Measurements from ENCODE around the gene INPP4B. TPM values are rescaled to one million over a fixed set of nuclear protein-coding genes. Genes with fewer than 3 reads are reported as not detected.
"Not testable (repeated sequence)": the region's sequence is repeated elsewhere in the genome, so short reads cannot be mapped to it uniquely, and the experiment has no call there.

INPP4B gene
- total RNA-seq, 1 donor from 2014 or later = 27.0 TPM

DNA sequence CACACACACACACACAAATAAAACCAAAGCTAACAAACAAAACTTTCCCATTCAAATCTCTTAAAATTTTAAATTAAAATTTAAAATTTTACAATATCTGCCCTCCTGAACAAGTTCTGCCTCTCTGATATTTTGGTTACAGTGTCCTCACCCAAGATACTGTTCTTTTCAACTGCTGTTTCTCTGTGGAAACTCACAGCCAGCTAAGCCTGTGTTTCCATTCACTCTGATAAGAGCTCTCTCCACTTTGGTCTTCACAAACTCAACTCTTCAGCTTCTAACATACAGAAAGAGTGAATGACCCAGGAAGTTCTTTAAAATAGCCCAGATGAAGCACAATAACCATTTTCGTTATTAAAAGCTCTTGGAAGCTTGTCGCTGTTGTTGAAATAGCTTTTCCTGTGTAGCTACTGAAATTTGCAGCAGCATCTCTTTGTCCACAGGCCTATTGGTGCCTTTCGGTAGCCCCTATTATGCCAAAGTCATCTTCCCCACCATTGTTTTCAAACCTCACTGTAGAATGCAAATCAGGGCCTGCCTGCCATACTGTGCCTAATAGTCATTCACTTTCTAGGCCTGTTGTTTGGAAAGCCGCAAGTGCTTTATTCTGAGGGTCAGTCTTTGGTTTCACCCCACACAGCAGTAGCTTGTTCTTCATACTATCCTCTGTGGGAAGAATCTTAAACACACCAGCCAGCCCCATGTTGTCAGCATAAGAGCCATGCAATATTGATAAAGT is 19.4 kb downstream of the INPP4B start:
- intact Hi-C loops (cut with micrococcal nuclease) = no loop called here

DNA sequence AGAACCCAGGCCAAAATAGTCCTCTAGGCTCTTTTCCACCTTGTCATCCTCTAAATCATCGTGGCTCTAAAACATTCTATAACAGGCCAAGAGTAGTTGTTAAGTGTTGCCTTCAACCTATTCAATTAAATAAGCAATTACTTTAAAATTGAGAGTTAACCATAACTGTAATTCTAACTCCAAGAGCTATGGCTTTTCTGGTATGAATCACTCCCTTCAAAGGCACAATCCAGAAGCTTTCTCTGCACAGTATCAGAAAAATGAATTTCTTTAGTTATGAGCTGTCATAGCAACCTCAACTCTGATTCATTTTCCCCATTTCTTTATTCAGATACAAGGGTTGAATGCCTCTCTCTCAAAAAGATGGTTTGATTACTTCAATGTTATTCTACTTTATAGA is 21.7 kb downstream of the INPP4B start:
- intact Hi-C loops (cut with micrococcal nuclease) = no loop called here

DNA sequence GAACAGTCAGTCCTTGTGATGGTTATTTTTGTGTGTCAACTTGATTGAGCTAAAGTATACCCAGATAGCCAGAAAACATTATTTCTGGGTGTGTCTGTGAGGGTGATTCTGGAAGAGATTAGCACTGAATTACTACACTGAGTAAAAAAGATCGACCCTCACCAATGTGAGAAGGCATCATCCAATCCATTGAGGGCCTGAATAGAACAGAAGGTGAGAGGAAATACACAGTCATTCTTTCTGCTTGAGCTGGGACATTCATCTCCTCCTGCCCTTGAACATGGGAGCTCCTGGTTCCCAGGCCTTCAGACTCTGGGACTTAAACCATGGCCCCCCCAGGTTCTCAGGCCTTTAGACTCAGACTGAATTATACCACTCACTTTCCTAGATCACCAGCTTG is 22.3 kb downstream of the INPP4B start:
- intact Hi-C loops (cut with micrococcal nuclease) = no loop called here

DNA sequence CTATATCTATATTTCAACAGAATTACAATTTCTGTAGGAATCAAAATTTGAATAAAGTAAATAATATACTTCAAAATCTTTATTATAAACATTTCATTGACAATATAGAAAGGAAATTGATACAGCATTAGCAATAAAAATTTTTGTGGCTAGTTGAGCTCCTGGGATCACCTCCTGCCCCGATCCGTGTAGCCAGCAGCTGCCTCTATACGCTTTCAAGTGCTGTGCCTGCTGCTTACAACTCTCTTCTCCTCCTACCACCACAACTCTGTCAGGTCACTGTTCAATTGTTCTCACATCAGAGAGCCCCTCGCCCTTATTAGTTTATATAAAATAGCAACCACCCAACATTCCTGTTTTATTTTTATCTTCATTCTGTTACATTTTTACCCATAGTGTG is 27.6 kb downstream of the INPP4B start:
- intact Hi-C loops (cut with micrococcal nuclease) = no loop called here

DNA sequence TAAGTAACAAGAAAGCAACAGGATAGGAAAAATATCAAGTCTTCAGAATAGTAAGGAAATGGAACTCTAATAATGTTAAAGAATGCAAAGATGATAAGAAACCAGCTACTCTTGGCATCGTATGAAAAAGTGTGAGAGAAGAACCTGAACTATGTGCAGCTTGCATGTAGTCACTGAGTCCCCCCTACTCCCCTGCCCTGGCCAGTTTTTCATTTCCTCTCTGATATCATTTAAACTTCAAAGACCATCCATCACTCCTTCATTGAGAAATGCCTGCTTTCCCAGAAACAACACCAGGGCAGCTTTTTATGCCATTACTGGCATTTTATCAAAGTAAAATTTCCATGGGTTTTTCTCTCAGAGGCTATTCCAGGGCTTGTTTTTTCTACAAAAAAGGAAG is 28.1 kb downstream of the INPP4B start:
- intact Hi-C loops (cut with micrococcal nuclease) = no loop called here

DNA sequence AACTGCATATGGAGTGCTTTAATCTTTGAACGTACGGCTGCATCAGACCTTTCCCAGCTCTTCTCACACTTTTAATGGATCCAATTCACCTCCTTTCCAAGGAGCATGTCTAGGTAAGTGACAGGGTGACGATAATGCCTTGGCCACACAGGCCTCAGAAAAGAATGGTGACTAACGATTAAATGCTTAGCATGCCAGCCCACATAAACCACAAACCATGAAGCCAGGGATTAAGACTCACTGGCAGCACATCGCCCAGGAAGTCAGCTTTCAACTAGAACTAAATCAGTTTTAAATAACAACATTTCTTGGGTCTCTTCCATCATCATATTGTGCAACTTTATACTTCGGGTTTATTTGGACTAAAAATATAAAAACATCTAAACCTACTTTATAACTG is 28.7 kb downstream of the INPP4B start:
- intact Hi-C loops (cut with micrococcal nuclease) = no loop called here

DNA sequence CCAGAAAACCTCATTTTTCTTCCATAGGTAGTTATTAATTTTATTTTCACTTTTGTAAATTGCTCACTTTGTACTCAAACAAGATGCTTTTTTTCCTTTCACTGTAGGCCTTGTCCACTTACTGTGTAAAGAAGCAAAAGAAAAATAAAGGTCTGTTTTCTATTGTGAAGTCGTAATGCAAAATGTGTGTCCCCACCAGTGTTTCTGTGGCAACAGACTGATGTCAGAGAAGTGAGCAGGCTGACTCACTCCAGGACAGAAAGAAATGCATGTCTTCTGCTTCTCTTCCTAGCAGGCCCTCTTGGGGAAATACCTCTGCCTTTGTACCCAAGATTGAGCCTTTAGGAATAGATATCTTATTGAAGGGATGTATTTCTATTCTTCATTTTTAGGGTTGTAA is 30.3 kb downstream of the INPP4B start:
- intact Hi-C loops (cut with micrococcal nuclease) = no loop called here

DNA sequence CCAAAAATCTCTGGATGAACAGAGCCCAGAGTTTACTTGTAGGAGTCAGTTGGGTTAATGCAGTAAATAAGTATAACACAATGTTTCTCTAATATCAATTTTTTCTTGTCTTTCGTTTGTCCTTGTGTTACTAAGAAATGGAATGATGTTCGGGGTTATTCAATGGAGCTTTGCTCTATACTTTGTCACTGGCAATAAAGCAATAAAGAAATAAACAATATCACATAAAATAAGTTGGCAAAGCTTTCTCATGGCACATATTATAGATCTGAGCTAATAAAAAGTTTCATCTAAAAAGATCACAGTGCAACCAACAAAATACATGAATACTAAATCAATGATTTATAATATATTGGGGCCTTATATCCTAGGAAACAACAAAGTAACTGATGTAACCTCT is 32.7 kb downstream of the INPP4B start:
- intact Hi-C loops (cut with micrococcal nuclease) = no loop called here

DNA sequence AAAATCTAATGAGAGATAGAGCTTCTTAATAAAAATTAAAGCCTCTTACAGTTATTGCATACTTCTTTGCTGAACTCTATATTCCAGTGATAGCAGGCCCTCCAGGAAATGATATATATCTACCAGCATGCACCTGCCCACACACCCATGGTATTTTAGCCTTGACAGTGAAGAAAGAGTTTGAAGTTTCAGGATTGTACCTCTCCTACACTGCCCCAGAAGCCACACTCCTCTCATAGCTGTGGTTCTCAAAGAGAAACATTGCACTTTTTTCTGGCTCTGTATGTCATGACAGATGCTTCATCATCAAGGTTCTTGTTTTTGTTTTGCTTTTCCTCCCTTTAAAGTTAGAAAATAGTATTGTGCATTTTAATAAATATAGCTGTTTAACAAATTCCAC is 34.0 kb downstream of the INPP4B start:
- intact Hi-C loops (cut with micrococcal nuclease) = no loop called here

DNA sequence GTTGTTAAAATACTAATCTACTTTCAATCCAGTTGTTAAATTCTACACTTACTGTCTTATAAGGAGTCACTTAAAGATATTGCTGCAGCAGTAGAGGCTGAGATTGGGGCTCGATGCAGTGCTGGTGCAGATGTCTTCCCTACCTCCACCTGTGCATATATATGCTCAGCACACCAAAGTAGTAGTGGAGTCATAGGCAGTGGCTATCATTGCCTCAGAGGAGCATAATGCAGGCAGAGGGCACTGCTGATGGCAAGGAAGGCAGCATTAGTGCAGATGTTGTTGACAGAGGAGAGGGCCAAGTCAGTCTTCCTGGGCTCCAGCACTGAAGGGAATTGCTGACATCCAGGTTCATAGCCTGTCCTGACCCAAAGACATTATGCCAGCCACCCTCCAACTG is 35.1 kb downstream of the INPP4B start:
- intact Hi-C loops (cut with micrococcal nuclease) = no loop called here

DNA sequence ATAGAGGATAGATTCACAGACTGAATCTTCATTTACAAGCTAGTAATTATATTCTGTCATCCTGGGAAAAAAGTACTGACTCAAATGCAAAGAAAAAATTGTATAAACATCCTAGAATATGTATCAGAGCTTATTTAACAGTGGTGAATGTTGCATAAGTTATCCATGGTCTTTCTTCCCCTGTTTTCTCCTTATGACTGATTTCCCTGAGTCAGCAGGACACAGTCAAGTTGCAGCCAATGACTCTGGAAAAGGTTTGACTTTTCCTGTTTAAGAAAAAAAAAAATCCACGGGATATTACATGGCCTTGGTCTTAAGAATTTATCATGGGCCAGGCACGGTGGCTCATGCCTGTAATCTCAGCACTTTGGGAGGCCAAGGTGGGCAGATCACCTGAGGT is 36.5 kb downstream of the INPP4B start:
- intact Hi-C loops (cut with micrococcal nuclease) = no loop called here

DNA sequence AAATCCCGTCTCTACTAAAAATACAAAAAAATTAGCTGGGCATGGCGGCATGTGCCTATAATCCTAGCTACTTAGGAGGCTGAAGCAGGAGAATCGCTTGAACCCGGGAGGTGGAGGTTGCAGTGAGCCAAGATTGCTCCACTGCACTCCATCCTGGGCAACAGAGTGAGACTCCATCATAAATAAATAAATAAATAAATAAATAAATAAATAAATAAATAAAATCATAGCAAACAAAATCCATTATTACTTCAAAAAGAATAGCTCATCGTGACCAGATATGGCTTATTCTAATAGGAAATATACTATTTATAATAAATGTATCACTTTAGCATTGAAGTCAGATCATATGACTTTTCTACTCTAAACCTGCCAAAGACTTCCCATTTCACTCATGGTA is 42.2 kb downstream of the INPP4B start:
- intact Hi-C loops (cut with micrococcal nuclease) = not testable (repeated sequence)

DNA sequence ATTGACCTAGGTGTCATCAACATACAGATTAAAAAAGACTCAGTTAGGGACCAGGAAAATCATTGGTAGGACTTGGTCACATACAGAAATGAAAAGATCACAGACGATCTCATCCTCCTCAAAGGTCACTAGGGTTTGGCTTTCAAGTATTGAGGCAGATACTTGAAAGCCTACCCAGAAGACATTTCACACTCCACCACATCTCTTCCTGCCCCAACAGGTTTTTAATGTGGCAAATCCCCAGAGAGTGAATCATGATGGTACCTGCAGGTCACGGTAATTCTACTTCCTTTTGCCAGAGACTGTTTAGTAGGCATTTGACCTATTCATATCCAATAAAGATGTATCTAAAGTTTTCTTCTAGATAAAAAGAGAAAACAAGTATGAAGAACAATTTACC is 44.1 kb downstream of the INPP4B start:
- intact Hi-C loops (cut with micrococcal nuclease) = no loop called here

DNA sequence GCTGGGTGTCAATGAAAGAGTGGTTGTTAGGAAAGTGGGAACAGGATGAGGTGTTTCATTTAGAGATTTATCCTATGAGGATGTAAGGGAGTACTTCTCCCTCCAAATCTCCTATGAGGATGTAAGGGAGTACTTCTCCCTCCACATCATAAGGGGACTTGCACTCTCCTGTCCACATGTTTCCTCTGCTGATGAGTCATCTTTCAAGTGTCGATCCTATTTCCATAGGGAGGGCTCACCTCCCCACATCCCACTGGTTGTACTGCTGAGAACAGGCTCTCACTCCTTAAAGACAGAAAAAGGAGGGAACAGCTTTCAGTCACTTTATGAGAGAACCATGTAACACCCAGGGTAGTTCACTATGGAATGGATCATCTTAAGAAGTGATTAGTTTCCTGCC is 65.0 kb downstream of the INPP4B start:
- intact Hi-C loops (cut with micrococcal nuclease) = no loop called here

DNA sequence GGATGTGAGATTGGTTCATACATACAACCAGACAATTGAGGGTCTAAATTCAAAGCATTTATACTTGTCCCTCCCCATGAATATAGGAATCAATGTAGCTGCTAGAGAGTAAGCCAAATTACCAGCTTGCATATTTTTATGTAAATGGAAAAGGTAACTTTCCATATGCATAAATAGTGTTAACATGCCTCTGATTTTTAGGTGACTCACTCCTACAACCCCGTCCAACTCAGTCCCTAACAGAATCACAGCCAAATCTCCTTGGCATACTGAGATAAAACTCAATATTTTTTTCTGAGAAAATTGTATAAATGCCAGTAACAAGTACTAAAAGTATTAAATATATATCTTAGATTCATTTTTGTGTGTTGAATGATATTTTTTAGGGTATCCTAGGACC is 67.2 kb downstream of the INPP4B start:
- intact Hi-C loops (cut with micrococcal nuclease) = no loop called here

DNA sequence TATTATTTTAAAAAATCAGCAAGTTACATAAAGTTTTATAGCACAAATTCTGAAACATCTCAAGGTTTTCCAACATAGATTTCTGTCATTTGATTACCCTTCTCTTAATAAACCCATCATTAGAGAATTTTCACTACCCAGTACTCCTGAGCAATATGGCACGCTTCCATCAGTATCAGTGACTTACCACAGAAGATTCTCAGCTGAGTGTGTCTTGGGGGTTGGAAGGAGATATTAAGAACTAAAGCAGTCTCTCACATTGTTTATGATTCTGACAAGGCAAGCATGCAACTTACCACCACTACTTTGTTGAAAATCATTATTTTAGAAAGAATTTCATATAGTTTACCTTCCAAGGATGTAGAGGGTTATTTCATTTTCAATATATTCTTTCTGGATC is 67.7 kb downstream of the INPP4B start:
- intact Hi-C loops (cut with micrococcal nuclease) = no loop called here

DNA sequence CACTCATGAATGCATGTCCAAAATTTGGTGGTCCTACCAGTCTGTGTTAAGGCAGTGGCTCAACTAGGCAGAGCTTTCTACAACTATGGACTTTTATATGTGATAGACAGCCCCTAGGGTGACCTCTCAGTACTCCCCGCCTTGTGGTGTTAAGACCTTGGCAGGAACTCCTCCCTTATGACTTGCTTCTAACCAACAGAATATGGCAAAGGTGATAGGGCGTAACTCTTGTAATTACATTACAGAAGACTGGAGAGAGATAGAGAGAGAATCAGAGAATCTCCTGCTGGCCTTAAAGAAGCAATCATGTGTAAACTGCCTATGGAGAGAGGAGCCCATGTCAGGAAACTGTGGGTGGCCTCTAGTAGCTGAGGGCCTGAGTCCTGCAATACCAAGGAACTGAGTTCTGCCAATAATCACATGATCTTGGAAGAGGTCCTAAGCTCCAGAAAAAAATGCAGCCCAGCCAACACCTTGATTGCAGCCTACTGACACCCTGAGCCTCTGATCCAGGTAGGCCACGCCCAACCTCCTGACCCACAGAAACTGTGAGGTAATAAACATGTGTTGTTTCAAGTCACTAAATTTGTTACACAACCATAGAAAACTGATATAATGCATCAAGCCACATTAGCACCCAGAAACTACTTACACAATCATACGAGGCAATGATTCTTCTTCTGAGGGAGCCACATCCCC is 68.9 kb downstream of the INPP4B start:
- intact Hi-C loops (cut with micrococcal nuclease) = no loop called here

DNA sequence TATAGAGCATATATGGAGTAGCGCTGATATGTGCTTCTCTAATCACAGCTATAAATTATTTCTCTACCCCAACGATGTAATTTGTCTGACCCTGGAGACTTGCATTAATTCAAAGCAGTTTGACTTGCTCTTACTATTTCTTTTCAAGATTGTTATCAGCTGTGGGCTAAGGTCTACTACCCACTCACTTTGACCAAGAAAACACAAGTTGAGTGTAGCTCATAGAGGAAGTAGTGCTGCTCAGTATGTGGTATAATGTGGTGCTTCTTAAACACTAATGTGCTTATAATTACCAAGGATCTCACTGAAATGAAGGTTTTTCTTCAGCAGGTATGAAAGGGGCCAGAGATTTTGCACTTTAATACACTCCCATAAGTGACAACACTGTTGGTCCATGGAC is 70.1 kb downstream of the INPP4B start:
- intact Hi-C loops (cut with micrococcal nuclease) = no loop called here

DNA sequence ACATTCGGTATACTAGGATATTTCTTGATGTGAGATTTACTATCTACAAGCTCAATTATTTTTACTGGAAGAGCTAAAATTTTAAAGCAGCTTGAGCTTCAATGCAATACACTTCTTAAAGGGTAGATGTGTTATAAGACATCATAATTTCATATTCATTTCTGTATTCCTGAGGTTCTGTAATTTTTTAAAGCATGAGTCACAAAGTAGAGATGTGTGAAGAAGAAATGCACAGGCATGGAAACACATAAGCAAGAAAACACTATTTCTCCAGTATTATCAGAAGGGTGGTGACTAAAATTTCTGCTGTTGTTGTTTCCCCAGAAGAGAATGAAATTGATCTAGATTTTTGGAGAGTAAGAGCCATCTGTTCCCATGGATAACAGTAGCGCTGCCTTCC is 72.6 kb downstream of the INPP4B start:
- intact Hi-C loops (cut with micrococcal nuclease) = no loop called here

DNA sequence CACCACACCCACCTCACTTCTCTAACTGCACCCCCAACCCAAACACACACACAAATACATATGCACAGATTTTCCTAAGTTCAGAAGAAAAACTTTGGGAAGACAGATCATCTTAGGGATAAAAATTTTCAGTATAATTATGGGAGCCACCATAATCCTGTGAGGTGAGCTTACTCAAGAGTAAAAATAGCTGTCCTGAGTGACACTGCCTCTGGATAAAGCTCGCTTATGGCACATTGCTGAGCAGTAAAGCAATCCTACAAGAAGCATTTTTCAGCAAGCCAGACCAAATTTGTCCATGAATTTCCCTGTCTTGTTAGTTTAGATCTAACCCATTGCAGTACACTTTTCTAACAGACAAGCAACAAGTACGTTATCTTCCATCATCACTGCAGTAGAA is 83.8 kb downstream of the INPP4B start:
- intact Hi-C loops (cut with micrococcal nuclease) = no loop called here

DNA sequence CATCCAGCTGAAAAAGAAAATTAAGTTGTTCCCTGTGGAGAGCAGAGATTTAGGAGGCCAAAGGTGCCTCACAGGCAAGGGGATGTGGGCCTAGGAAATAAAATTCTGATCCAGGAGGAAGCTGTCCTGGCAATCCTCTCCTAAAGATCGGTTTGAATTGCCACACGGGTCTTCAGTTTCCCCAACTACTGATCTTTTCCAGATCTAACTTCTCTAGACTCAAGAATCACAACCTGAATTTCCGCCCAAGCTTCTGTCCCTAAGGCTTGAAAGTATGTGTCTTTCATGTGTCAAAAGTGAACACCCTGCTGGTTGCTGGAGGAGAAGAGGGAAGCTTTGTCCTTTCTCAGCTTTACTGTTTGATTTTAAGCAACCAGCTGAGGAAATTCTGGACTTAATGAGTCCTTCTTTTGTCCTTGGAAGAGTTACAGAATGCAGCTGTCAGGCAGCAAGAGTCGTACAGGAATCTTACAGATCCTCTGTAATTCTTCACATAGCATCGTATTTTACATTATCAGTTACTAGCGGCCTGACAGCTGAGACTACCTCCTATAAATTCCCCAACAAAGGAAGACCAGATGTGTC is 93.8 kb downstream of the INPP4B start:
- intact Hi-C loops (cut with micrococcal nuclease) = no loop called here

DNA sequence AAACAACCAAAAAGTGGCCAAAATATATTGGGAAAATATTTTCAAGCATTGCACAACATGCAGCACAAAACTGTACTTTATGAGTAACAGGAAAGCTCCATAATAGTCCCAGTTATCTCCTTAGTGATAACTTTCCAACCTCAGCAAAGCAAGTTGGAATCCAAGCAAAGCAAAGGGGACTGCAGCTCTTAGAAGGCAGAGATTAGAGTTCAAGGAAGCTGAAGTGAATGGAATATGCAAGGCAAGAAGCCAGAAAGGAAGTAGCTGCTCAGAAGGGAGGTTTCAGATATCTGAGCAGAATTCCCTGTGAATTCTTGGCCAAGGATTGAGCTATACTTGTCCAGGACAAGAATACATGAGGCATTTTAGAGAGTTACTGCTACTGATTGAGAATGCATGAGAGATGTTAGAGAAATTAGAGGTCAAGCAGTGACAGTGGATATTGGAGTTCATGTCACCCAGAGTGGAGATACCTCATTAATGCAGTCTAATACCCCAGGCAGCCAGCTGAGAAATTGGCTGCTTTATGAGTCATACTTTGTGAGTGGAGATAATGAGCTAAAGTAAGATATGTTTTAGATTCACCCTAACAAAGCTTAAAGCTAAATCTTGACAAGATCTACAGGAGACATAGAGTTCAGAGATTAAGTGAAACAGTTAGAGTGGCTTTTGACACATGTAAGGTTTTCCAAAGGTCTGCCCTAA is 102.8 kb downstream of the INPP4B start:
- intact Hi-C loops (cut with micrococcal nuclease) = no loop called here

Measured in T-helper 1 cell treated with Interleukin-12 subunit alpha and Interleukin-12 subunit beta and Interleukin-4 antibody, amounts not matched to agents 30 ng/mL and 1 ng/mL, for 36 hours (primary cell).